ENCODE results near the gene PTGDR. TPM values are rescaled to one million over a fixed set of nuclear protein-coding genes. Genes with fewer than 3 reads are reported as not detected.

Gene PTGDR
- total RNA-seq, 1 donor from 2014 or later = 0.33 TPM

DNA sequence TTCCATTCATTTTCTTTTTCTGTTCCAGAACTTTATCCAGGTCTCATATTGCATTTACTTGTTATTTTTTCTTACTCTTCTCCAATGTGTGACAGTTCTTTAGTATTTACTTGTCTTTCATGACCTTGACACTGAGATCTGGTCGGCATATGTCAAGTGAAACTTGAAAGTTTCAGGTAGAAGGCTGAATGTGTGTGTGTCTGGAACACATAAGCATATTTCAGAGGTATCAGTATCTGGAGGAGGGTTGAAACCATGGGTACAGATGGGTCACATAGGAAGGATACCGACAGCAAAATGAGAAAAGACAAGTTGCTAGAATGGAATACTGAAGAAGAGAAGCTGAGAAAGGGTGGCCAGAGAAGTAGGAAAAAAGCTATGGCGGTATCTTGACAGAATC, 22.5 kb upstream of the PTGDR start:
- Mint-ChIP-seq H3K9me3 (peaks cover 22% of the 10 kb centered on the region), H3K27ac (no peak overlapping the region), H3K36me3 (ENCODE audit: low read depth) (no peaks in the 10 kb centered on the region), H3K4me3 (no peak overlapping the region), H3K27me3 (peaks cover 13% of the 10 kb centered on the region), H3K4me1 (peaks cover 10% of the 10 kb centered on the region)
- intact Hi-C loops (cut with micrococcal nuclease) = no loop called here
- DNase-seq = peak; percentile 25

DNA sequence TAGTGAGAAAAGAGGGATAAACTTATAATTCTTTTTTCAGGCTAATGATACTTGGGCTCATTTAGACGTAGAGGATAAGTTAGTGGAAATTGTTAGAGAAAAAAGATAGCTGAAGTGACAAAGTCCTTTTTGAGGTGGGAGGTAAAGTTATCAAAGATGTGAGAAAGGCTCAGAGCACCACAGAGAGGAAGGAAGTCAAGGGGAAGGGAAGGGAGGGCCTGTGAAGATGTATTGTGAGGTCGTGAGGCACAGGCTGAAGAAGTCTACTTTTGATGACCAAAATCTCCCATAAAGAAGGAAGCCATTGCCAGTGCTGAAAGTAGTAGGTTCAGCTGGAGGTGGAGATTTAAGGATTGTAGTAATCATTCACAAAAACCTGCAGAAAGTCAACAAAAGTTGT, 19.4 kb upstream of the PTGDR start:
- Mint-ChIP-seq H3K36me3 (ENCODE audit: low read depth) (no peaks in the 10 kb centered on the region), H3K4me1 (peaks cover 8% of the 10 kb centered on the region), H3K27me3 (peaks cover 21% of the 10 kb centered on the region), H3K9me3 (peaks cover 31% of the 10 kb centered on the region), H3K27ac (no peak overlapping the region), H3K4me3 (no peak overlapping the region)
- intact Hi-C loops (cut with micrococcal nuclease) = no loop called here
- DNase-seq = no peak

DNA sequence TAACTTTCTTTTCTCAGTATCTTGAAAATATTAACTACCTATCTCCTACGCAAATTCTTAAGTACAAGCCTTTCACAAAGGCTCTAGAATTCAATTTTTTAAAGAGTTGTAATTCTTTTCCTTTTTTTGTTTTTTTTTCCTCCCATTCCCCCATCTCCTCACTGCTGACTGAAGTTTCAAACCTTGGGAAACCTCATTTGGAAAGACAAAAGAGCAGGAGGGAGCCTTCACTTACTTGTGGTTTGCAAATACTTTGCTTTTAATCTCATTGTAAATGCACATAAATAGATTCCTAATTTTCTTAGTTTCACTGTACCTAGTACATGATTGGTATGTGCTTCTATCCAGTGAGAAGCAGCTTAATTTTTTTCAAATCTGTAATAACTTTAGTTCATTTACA, 15.8 kb upstream of the PTGDR start:
- H3K9me3 Mint-ChIP-seq = peaks cover 32% of the 10 kb centered on the region
- intact Hi-C loops (cut with micrococcal nuclease) = no loop called here
- peaks cover 31% of the 10 kb centered on the region for H3K27me3 Mint-ChIP-seq
- no peak overlapping the region for H3K4me3 Mint-ChIP-seq
- DNase-seq = no peak
- H3K36me3 Mint-ChIP-seq (ENCODE audit: low read depth) = peaks cover 1% of the 10 kb centered on the region
- peaks cover 8% of the 10 kb centered on the region for H3K4me1 Mint-ChIP-seq
- H3K27ac Mint-ChIP-seq = no peak overlapping the region

DNA sequence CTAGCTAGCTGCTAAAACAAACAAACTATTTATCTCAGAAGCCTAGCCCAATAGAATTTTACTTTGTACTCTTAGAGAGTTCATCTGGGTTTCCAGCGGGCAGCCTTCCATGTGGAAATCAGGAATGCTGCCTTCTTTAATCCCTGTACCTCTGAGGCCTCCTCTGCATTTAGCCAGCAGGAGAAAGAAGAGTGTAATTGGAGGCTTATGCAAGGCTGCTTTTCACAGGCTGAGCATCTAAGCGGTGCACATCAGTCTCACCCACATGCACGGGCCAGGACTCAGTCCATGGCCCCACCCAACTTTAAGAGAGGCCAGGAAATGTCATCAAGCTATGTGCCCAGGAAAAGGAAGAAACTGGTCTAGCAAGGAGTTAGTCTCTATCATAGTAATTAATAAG, 14.0 kb upstream of the PTGDR start:
- Mint-ChIP-seq H3K9me3 (peaks cover 16% of the 10 kb centered on the region), H3K27ac (no peak overlapping the region), H3K4me1 (no peaks in the 10 kb centered on the region), H3K36me3 (ENCODE audit: low read depth) (peaks cover 1% of the 10 kb centered on the region), H3K27me3 (peaks cover 33% of the 10 kb centered on the region), H3K4me3 (no peak overlapping the region)
- no peak for DNase-seq
- intact Hi-C loops (cut with micrococcal nuclease) = no loop called here

DNA sequence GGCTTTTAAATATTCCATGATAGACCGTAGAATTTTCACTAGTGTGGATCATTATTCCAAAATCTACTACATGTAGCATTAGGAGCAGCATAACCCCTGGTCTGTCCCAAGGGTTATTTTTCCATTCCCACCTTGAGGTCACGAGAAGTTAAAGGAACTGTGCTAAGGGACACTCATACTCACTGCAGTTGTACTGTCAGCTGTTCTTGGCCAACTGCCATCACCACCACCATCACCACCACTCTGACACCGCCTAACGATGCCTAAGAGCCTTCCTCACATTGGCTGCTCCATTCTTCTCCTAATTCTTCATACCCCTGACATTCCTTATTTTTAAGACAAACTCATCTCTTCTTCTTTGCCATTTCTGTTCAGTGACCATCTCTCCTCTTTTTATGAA, 13.4 kb upstream of the PTGDR start:
- no peak for DNase-seq
- no peak overlapping the region for H3K27ac Mint-ChIP-seq
- H3K4me3 Mint-ChIP-seq = no peak overlapping the region
- H3K36me3 Mint-ChIP-seq (ENCODE audit: low read depth) = peaks cover 1% of the 10 kb centered on the region
- H3K4me1 Mint-ChIP-seq = no peaks in the 10 kb centered on the region
- intact Hi-C loops (cut with micrococcal nuclease) = no loop called here
- peaks cover 20% of the 10 kb centered on the region for H3K9me3 Mint-ChIP-seq
- H3K27me3 Mint-ChIP-seq = peaks cover 37% of the 10 kb centered on the region

DNA sequence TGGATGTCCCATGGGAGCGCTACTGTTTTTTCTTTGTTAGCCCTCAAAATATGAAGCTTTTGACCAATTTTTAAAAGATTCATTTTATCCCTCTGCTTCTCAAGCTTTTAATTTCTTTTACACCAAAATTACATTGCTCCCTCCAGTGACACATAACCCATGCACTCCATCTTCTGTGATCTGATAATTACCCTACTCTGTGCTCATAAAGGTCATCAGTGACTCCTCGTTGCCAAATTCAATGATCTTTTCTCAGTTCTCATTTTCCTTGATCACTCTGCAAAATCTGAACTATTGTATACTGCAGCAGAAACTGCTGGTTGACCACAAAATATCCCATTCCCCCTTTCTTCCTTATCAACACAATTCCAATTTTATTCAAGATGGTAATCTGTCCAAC, 8.7 kb upstream of the PTGDR start:
- peaks cover 29% of the 10 kb centered on the region for H3K27me3 Mint-ChIP-seq
- intact Hi-C loops (cut with micrococcal nuclease) = no loop called here
- no peak for DNase-seq
- H3K27ac Mint-ChIP-seq = no peak overlapping the region
- peaks cover 6% of the 10 kb centered on the region for H3K4me1 Mint-ChIP-seq
- H3K36me3 Mint-ChIP-seq (ENCODE audit: low read depth) = peaks cover 3% of the 10 kb centered on the region
- H3K9me3 Mint-ChIP-seq = peaks cover 20% of the 10 kb centered on the region
- H3K4me3 Mint-ChIP-seq = no peak overlapping the region

DNA sequence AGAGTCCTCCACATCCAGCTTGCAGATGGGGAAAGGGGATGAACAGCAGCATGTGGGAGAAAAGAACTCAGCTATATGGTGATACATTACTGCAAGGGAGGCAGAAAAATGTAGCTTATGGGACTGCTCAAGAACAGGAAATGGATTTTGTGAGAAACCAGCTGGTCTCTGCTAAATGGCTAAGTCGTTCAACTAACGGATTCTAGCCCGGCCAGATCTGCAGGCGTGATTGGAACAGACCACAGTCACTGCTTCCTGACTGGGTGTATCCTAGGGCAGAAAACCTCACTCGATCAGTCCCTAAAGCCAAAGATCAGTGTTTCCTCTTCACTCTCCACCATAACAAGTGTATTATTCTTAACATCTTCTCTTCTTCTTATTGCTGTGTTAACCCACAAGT, 8.1 kb upstream of the PTGDR start:
- Mint-ChIP-seq H3K4me1 (peaks cover 6% of the 10 kb centered on the region), H3K36me3 (ENCODE audit: low read depth) (peaks cover 3% of the 10 kb centered on the region), H3K27me3 (peaks cover 25% of the 10 kb centered on the region), H3K4me3 (no peak overlapping the region), H3K27ac (no peak overlapping the region), H3K9me3 (peaks cover 20% of the 10 kb centered on the region)
- peak; percentile 65 for DNase-seq
- intact Hi-C loops (cut with micrococcal nuclease) = no loop called here

DNA sequence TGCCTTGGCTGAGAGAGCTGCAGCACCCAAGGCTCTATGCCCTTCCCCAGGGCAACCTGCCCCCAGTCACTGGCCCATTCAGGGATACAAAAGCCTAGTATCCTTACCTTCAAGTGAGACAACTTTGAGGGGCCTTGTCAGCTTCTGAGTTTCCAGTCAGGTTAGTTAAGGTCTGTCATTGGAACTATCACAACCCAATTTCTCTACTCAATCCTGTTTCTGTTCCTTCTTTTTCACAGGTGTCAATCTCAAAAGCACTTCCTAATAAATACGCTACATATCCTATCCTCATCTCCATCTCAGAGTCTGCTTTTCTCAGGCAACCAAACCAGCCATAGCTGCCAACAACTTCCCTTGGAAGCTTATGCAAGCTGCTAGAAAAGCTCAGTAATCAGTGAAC, 4.9 kb upstream of the PTGDR start:
- H3K9me3 Mint-ChIP-seq = peaks cover 14% of the 10 kb centered on the region
- no peak for DNase-seq
- H3K4me3 Mint-ChIP-seq = no peak overlapping the region
- intact Hi-C loops (cut with micrococcal nuclease) = loop anchor here (10.0 kb wide), 1 partner anchor 198 kb away; the partner anchor contains the start of gene NID2
- H3K36me3 Mint-ChIP-seq (ENCODE audit: low read depth) = peaks cover 2% of the 10 kb centered on the region
- no peak overlapping the region for H3K27ac Mint-ChIP-seq
- peaks cover 32% of the 10 kb centered on the region for H3K27me3 Mint-ChIP-seq
- peaks cover 28% of the 10 kb centered on the region for H3K4me1 Mint-ChIP-seq

DNA sequence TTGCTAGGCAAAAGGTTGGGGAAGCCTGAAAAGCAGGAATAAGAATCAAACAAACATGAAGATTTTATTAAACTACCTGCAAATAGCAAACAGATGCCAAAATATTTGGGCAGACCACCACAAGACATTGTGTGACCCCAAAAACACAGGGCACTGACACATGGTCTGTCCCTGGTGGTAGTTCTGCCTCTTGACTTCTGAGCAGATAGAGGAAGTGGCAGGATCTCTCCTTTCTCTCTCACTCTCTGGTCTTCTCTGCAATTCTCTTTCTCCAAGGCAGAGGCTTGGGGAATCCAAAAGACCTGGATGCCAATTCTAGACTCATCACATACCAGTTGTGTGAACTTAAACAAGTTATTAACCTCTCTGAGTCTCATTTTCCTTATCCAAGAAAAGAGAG, 4.3 kb upstream of the PTGDR start:
- intact Hi-C loops (cut with micrococcal nuclease) = loop anchor here (10.0 kb wide), 1 partner anchor 198 kb away; the partner anchor contains the start of gene NID2
- peaks cover 36% of the 10 kb centered on the region for H3K27me3 Mint-ChIP-seq
- no peak for DNase-seq
- H3K9me3 Mint-ChIP-seq = peaks cover 14% of the 10 kb centered on the region
- no peak overlapping the region for H3K27ac Mint-ChIP-seq
- no peak overlapping the region for H3K4me3 Mint-ChIP-seq
- peaks cover 33% of the 10 kb centered on the region for H3K4me1 Mint-ChIP-seq
- peaks cover 6% of the 10 kb centered on the region for H3K36me3 Mint-ChIP-seq (ENCODE audit: low read depth)

DNA sequence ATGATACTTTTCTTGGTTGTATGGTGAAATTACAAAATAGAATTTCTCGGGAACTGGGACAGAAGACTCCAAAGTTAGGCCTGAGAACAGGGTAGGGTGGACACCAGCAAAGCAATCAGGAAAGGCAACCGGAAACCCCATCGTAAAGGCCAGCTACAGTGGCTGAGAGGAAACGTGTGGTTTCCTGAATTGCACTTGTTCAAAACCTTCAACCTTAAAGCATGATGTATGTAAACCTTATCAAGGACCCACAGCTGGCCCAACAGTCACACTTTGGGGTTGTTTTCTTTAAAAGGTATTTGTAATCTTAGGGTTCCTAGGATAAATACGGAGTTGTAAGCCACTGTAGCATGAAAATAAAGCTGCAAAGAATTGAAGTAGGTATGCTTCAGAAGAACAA, 2.2 kb upstream of the PTGDR start:
- peaks cover 45% of the 10 kb centered on the region for H3K27me3 Mint-ChIP-seq
- intact Hi-C loops (cut with micrococcal nuclease) = loop anchor here (10.0 kb wide), 1 partner anchor 200 kb away; the partner anchor contains the start of gene NID2
- no peak for DNase-seq
- peak overlapping the region; percentile 19 for H3K4me3 Mint-ChIP-seq
- H3K4me1 Mint-ChIP-seq = peaks cover 38% of the 10 kb centered on the region
- H3K9me3 Mint-ChIP-seq = peaks cover 8% of the 10 kb centered on the region
- no peak overlapping the region for H3K27ac Mint-ChIP-seq
- H3K36me3 Mint-ChIP-seq (ENCODE audit: low read depth) = peaks cover 10% of the 10 kb centered on the region

DNA sequence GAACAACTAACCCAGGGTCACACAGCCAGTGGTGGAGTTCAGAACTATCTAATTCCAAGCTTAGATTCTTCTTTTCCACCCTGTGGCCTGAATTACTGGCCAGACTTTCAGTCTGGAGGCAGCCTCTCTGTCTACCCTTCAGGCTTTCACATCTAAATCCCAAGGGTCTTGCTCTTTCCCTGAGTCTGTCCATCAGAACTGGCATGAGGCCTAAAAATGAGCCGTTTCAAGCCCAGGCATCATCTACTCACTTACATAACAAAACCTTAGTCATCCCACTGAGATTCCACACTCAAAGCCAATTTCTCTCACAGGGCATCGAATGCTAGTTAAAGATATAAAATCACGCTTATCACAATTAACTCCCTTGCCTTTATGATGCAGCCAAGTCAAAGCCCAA, 1.3 kb upstream of the PTGDR start:
- H3K4me3 Mint-ChIP-seq = no peak overlapping the region
- peaks cover 2% of the 10 kb centered on the region for H3K9me3 Mint-ChIP-seq
- H3K27me3 Mint-ChIP-seq = peaks cover 47% of the 10 kb centered on the region
- intact Hi-C loops (cut with micrococcal nuclease) = loop anchor here (10.0 kb wide), 1 partner anchor 201 kb away; the partner anchor contains the start of gene NID2
- DNase-seq = no peak
- no peak overlapping the region for H3K27ac Mint-ChIP-seq
- peaks cover 9% of the 10 kb centered on the region for H3K36me3 Mint-ChIP-seq (ENCODE audit: low read depth)
- peaks cover 38% of the 10 kb centered on the region for H3K4me1 Mint-ChIP-seq

DNA sequence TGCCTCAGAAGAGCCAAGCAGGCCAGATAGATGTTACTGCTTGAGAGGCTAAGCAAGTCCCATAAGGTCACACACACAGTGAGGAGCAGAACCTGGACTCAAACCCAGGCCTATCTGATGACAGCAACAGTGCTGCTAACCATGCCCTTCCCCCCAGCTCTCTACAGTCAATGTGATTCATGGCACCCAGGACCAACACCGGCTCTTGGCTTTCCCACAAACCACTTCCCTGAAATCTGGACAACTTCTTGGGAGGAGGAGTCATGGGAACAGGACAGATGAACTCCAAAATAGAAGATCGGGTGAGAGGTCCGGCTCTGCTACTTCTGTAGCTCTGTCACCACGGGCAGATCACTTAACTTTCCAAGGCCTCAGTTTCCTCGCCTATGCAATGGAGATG, 716 bp upstream of the PTGDR start:
- Mint-ChIP-seq H3K4me3 (peak overlapping the region; percentile 17), H3K27me3 (peaks cover 51% of the 10 kb centered on the region), H3K27ac (no peak overlapping the region), H3K9me3 (no peaks in the 10 kb centered on the region), H3K4me1 (peaks cover 39% of the 10 kb centered on the region), H3K36me3 (ENCODE audit: low read depth) (peaks cover 8% of the 10 kb centered on the region)
- intact Hi-C loops (cut with micrococcal nuclease) = loop anchor here (10.0 kb wide), 1 partner anchor 202 kb away; the partner anchor contains the start of gene NID2
- DNase-seq = peak; percentile 50

DNA sequence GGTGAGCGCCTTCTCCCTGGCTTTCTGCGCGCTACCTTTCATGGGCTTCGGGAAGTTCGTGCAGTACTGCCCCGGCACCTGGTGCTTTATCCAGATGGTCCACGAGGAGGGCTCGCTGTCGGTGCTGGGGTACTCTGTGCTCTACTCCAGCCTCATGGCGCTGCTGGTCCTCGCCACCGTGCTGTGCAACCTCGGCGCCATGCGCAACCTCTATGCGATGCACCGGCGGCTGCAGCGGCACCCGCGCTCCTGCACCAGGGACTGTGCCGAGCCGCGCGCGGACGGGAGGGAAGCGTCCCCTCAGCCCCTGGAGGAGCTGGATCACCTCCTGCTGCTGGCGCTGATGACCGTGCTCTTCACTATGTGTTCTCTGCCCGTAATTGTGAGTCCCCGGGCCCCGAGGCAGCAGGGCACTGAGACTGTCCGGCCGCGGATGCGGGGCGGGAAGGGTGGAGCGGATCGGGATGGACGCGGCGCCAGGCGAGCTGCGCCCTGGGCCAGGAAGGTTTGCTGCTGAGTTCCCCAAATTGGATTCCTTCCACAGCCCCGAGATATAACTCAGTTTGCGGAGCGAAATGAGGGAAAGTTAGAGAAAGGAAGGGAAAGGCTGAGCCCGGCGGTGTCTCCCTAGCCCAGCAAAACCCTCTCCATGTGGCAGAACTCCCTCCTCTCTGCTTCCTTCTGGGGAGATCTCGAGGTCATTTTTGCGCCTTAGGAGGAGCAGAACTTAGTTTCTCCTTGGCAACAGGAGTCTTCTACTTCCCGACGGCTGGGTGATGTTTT, 972 bp downstream of the PTGDR start:
- intact Hi-C loops (cut with micrococcal nuclease) = loop anchor here (10.0 kb wide), 1 partner anchor 204 kb away; the partner anchor contains the start of gene NID2
- Mint-ChIP-seq H3K36me3 (ENCODE audit: low read depth) (peaks cover 8% of the 10 kb centered on the region), H3K27ac (peak overlapping the region; percentile 61), H3K4me1 (peaks cover 39% of the 10 kb centered on the region), H3K27me3 (peaks cover 57% of the 10 kb centered on the region), H3K9me3 (no peaks in the 10 kb centered on the region), H3K4me3 (peak overlapping the region; percentile 91)
- DNase-seq = peak; percentile 77

DNA sequence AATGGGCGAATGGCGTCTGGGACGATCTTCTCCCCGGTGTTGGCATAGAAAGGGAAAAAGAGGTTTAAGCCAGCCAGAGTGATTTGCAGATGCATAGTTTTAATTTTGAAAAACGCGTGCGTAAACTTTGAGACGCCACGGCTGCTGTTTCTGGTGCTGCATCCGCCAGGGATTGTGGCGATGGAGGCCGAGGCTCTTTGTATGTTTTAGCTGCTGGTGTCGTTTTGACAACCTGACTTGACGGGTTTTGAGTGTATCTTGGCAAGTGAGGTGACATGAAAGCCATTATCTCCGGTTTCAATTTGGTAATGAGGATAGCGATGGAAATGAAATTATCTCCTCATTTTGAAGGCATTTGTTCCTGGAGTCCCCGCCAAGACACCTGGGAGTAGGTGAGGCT, 1.6 kb downstream of the PTGDR start:
- Mint-ChIP-seq H3K4me3 (peak overlapping the region; percentile 91), H3K9me3 (no peaks in the 10 kb centered on the region), H3K27ac (no peak overlapping the region), H3K27me3 (peaks cover 61% of the 10 kb centered on the region), H3K4me1 (peaks cover 39% of the 10 kb centered on the region), H3K36me3 (ENCODE audit: low read depth) (peaks cover 8% of the 10 kb centered on the region)
- peak; percentile 55 for DNase-seq
- intact Hi-C loops (cut with micrococcal nuclease) = loop anchor here (10.0 kb wide), 1 partner anchor 204 kb away; the partner anchor contains the start of gene NID2

Measured in activated CD4-positive, alpha-beta T cell treated with anti-CD3 and anti-CD28 coated beads, Interleukin-2, amount 10 ng/mL, durations not matched to agents 24 days and 14 days (primary cell).